Hypothalamus (tissue), 51 donors: ENCODE data around the gene DKK1.
"Not testable (repeated sequence)": the region's sequence is repeated elsewhere in the genome, so short reads cannot be mapped to it uniquely, and the experiment has no call there.

Source experiments
- DNase-seq, 51 donors: peaks; one replicate each; lab custom pipeline; 2025; lab: John Stamatoyannopoulos, UW

Gene DKK1

GRCh38 chr10:52365547-52366432 lies 51.7 kb downstream of the DKK1 start:
- not testable (repeated sequence) for DNase-seq
